Keratinocyte (primary cell): ENCODE measurements around the gene GNB4. TPM values are rescaled to one million over a fixed set of nuclear protein-coding genes. Genes with fewer than 3 reads are reported as not detected.
A peak's percentile ranks its signal among the peaks of the same experiment; 100 is the strongest.

ENCODE experiments used
- DNase-seq: peaks from one replicate; pipeline ENCODE4 v3.0.0-alpha.2; 2011; ENCODE audit warnings: low read depth, missing footprints, low spot score
- FAIRE-seq: peaks from 2 replicates; lab custom pipeline; 2011; peaks lifted over from hg19 to GRCh38; lab: Jason Lieb, UNC
- H2AFZ ChIP-seq: 2 replicates; pipeline ENCODE4 v1.6.0; 2012; ENCODE audit warnings: low read length, control low read depth, inconsistent platforms; ENCODE audit not compliant: control insufficient read depth
- H3K27ac ChIP-seq: 2 replicates; pipeline ENCODE4 v1.5.1; 2011; ENCODE audit warnings: low read length; ENCODE audit not compliant: control insufficient read depth, insufficient read depth
- H3K27me3 ChIP-seq: 3 replicates; pipeline ENCODE4 v1.6.0; 2011; ENCODE audit warnings: low read length; ENCODE audit not compliant: control insufficient read depth, insufficient read depth; ENCODE audit errors: extremely low read depth
- H3K36me3 ChIP-seq, 2 experiments: 2 replicates in 1 of 2; 3 replicates in 1 of 2; pipeline ENCODE4 v1.5.1; 2011; ENCODE audit warnings: low read length in 2 of 2, mild to moderate bottlenecking in 1 of 2; ENCODE audit not compliant: control insufficient read depth in 2 of 2, insufficient read depth in 2 of 2; ENCODE audit errors: extremely low read depth in 1 of 2
- H3K4me1 ChIP-seq: 3 replicates; pipeline ENCODE4 v1.5.1; 2011; ENCODE audit warnings: low read length; ENCODE audit not compliant: control insufficient read depth, insufficient read depth; ENCODE audit errors: extremely low read depth
- H3K4me2 ChIP-seq: 3 replicates; pipeline ENCODE4 v1.6.0; 2011; ENCODE audit warnings: low read depth, low read length; ENCODE audit not compliant: control insufficient read depth, insufficient read depth; ENCODE audit errors: extremely low read depth
- H3K4me3 ChIP-seq, 3 experiments: fragments of 200-600 bp in 1 of 3; sonication (generic) in 1 of 3; 2 replicates in 2 of 3; 3 replicates in 1 of 3; pipeline ENCODE4 v1.5.1; 2011 to 2016; ENCODE audit warnings: low read length in 3 of 3, mild to moderate bottlenecking in 3 of 3, control low read depth in 2 of 3, inconsistent platforms in 1 of 3, low read depth in 1 of 3, mixed read lengths in 1 of 3, mixed run types in 1 of 3, moderate library complexity in 1 of 3; ENCODE audit not compliant: control insufficient read depth in 2 of 3, insufficient read depth in 2 of 3; ENCODE audit errors: extremely low read depth in 1 of 3
- H3K79me2 ChIP-seq: 2 replicates; pipeline ENCODE4 v1.6.0; 2012; ENCODE audit warnings: low read length; ENCODE audit not compliant: control insufficient read depth, insufficient read depth
- H3K9ac ChIP-seq: 3 replicates; pipeline ENCODE4 v1.6.0; 2011; ENCODE audit warnings: low read length; ENCODE audit not compliant: control insufficient read depth, insufficient read depth; ENCODE audit errors: extremely low read depth
- H3K9me1 ChIP-seq: 3 replicates; pipeline ENCODE4 v1.6.0; 2011; ENCODE audit warnings: low read length; ENCODE audit not compliant: control insufficient read depth, insufficient read depth; ENCODE audit errors: extremely low read depth
- H3K9me3 ChIP-seq: 2 replicates; pipeline ENCODE4 v1.5.1; 2012; ENCODE audit warnings: low read depth, low read length; ENCODE audit not compliant: control insufficient read depth
- H4K20me1 ChIP-seq: 3 replicates; pipeline ENCODE4 v1.6.0; 2011; ENCODE audit warnings: low read length; ENCODE audit not compliant: control insufficient read depth, insufficient read depth; ENCODE audit errors: extremely low read depth
- EZH2 ChIP-seq: IDR thresholded peaks from one replicate; pipeline ENCODE4 v1.6.1; 2012; ENCODE audit warnings: inconsistent platforms, mild to moderate bottlenecking, low read length, moderate library complexity
- dilution Hi-C: fragments of 300-500 bp; cut with MboI; formaldehyde crosslinking; loops from one replicate; pipeline ENCODE4 v1.7.0; 2020; ENCODE audit warnings: low sequenced_read_pairs; ENCODE audit not compliant: extremely low pct_ligation_motif_present
- polyA plus RNA-seq, 5 experiments: library from polyadenylated mRNA; depleted of rRNA in 3 of 5; stranded (reverse) in 3 of 5; stranded (forward) in 1 of 5; unstranded in 1 of 5; fragments of >200 nt; gene quantifications; 1 replicate in 1 of 5; 2 replicates in 3 of 5; 3 replicates in 1 of 5; pipeline versions ENCODE4 v1.2.1 to v1.2.3, GENCODE V29; 2011 to 2012; ENCODE audit warnings: missing spikeins in 2 of 5, low read depth in 1 of 5, low replicate concordance in 1 of 5
- TF ChIP-seq, protein P1 (sequence below), 3 experiments: IDR thresholded peaks in 1 of 3; conservative IDR thresholded peaks in 1 of 3; optimal IDR thresholded peaks in 1 of 3; 2 replicates in 2 of 3; 3 replicates in 1 of 3; pipeline versions ENCODE3 to v1.5.1; 2011; ENCODE audit warnings: low read length in 3 of 3, mild to moderate bottlenecking in 3 of 3, moderate library complexity in 2 of 3, control low read depth in 1 of 3, inconsistent platforms in 1 of 3; ENCODE audit not compliant: insufficient read depth in 2 of 3; ENCODE audit errors: extremely low read depth in 1 of 3

GNB4 gene
- polyA plus RNA-seq, 1 donor (not counting 4 experiments of a cell fraction or from before 2014, with no cell fraction given): 51.1 TPM

DNA sequence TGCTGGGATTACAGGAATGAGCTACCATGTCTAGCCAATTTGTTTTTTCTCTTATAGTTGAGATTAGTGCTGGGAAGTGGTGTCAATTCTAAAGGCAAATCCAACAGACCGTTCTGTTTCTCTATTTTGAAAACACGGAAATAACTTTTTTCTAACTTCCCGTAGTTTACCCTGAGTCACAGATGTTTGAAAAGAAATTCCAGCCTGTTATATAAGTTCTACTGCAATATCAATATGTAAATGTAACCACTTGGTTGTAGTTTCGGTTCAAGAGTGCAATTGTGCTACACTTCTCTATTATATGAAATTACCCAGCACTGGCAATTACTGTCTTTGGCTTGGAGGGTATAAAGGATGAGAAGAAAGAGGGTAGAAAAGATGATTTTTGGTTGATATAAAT, 22.3 kb upstream of the GNB4 start:
- FAIRE-seq: no peak
- no peak for TF ChIP-seq EZH2
- TF ChIP-seq, protein P1, sequence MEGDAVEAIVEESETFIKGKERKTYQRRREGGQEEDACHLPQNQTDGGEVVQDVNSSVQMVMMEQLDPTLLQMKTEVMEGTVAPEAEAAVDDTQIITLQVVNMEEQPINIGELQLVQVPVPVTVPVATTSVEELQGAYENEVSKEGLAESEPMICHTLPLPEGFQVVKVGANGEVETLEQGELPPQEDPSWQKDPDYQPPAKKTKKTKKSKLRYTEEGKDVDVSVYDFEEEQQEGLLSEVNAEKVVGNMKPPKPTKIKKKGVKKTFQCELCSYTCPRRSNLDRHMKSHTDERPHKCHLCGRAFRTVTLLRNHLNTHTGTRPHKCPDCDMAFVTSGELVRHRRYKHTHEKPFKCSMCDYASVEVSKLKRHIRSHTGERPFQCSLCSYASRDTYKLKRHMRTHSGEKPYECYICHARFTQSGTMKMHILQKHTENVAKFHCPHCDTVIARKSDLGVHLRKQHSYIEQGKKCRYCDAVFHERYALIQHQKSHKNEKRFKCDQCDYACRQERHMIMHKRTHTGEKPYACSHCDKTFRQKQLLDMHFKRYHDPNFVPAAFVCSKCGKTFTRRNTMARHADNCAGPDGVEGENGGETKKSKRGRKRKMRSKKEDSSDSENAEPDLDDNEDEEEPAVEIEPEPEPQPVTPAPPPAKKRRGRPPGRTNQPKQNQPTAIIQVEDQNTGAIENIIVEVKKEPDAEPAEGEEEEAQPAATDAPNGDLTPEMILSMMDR (optimal IDR thresholded peaks at IDR 0.05 in 1 of 3, IDR thresholded peaks at IDR 0.05 in 1 of 3, conservative IDR thresholded peaks at IDR 0.05 in 1 of 3; ENCODE audit: extremely low read depth in 1 of 3, insufficient read depth in 2 of 3, low read length in 3 of 3): no peak

DNA sequence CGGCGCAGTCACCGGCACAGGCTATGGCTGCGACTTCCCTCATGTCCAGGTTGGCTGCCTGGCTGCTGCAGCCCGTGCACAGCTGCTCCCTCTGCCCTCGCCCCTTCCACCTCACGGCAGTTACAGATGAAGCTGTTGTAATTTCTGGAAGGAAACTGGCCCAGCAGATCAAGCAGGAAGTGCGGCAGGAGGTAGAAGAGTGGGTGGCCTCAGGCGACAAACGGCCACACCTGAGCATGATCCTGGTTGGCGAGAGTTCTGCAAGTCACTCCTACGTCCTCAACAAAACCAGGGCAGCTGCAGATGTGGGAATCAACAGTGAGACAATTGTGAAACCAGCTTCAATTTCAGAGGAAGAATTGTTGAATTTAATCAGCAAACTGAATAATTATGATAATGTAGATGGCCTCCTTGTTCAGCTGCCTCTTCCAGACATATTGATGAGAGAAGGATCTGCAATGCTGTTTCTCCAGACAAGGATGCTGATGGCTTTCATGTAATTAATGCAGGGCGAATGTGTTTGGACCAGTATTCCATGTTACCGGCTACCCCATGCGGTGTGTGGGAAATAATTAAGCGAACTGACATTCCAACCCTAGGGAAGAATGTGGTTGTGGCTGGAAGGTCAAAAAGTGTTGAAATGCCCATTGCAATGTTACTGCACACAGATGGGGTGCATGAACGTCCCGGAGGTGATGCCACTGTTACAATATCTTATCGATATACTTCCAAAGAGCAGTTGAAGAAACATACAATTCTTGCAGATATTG, 13.2 kb upstream of the GNB4 start:
- dilution Hi-C loops: no loop called here
- no peaks in the 10 kb centered on the region for H3K9me3 ChIP-seq
- peaks cover 9% of the 10 kb centered on the region for H3K4me1 ChIP-seq
- H3K9ac ChIP-seq: no peak overlapping the region
- no peaks in the 10 kb centered on the region for H3K79me2 ChIP-seq
- no peaks in the 10 kb centered on the region for H3K27me3 ChIP-seq
- peak overlapping the region; percentile 80 for H3K4me2 ChIP-seq
- DNase-seq: no peak
- no peak for TF ChIP-seq EZH2
- TF ChIP-seq, protein P1 (optimal IDR thresholded peaks at IDR 0.05 in 1 of 3, IDR thresholded peaks at IDR 0.05 in 1 of 3, conservative IDR thresholded peaks at IDR 0.05 in 1 of 3; ENCODE audit: extremely low read depth in 1 of 3, insufficient read depth in 2 of 3, low read length in 3 of 3): no peak
- H3K4me3 ChIP-seq: peak overlapping the region in 1 of 3 experiments; percentile 7
- peak; percentile 91 for FAIRE-seq
- H3K27ac ChIP-seq: no peak overlapping the region
- H4K20me1 ChIP-seq: no peaks in the 10 kb centered on the region
- H3K9me1 ChIP-seq: no peaks in the 10 kb centered on the region
- H3K36me3 ChIP-seq: no peaks in the 10 kb centered on the region
- peak overlapping the region; percentile 94 for H2AFZ ChIP-seq

More for the DNA sequence above, 22.3 kb upstream of the GNB4 start:
- Histone ChIP-seq H3K9ac (no peak overlapping the region), H3K27ac (no peak overlapping the region), H3K79me2 (no peaks in the 10 kb centered on the region), H3K4me3 (no peak overlapping the region), H3K4me1 (no peaks in the 10 kb centered on the region), H3K27me3 (no peaks in the 10 kb centered on the region), H3K4me2 (no peak overlapping the region), H4K20me1 (no peaks in the 10 kb centered on the region), H3K9me3 (no peaks in the 10 kb centered on the region), H3K9me1 (no peaks in the 10 kb centered on the region), H2AFZ (no peak overlapping the region), H3K36me3 (no peaks in the 10 kb centered on the region)
- dilution Hi-C loops: no loop called here
- DNase-seq: no peak
